ENCODE results near the gene DCST1. TPM values are rescaled to one million over a fixed set of nuclear protein-coding genes. Genes with fewer than 3 reads are reported as not detected.

DCST1 gene
- total and polyA plus RNA-seq, 2 of the 13 experiments (the other 11 are each of a cell fraction or from before 2014, with no cell fraction given): 0.04 TPM; not detected in 1

GRCh38 chr1:155080312-155081228 lies 46.9 kb downstream of the DCST1 start (continued):
- TF ChIP-seq PRPF4 (IDR thresholded peaks at IDR 0.05; ENCODE audit: low read depth, low read length, poor library complexity, severe bottlenecking) (no peak), MTA1 (CRISPR knock-in tag; IDR thresholded peaks at IDR 0.05; ENCODE audit: borderline replicate concordance) (peak; percentile 55; the same call in 1 of the 2 replicates), THAP8 (CRISPR knock-in tag; IDR thresholded peaks at IDR 0.05; ENCODE audit: borderline replicate concordance) (peak; percentile 95), LRRFIP1 (CRISPR knock-in tag; conservative IDR thresholded peaks at IDR 0.05) (no peak), HES4 (CRISPR knock-in tag; IDR thresholded peaks at IDR 0.05; ENCODE audit: borderline replicate concordance) (no peak), ZNF776 (CRISPR knock-in tag; IDR thresholded peaks at IDR 0.05) (0 out of 2 replicates have a peak, but pooled peaks have one; percentile 31), THAP9 (CRISPR knock-in tag; IDR thresholded peaks at IDR 0.05; ENCODE audit: borderline replicate concordance) (no peak), ARID5B (CRISPR knock-in tag; IDR thresholded peaks at IDR 0.05) (peak; percentile 34; the same call in 1 of the 2 replicates), ZNF382 (CRISPR knock-in tag; IDR thresholded peaks at IDR 0.05; ENCODE audit: borderline replicate concordance) (no peak), AGO2 (optimal IDR thresholded peaks at IDR 0.05; ENCODE audit: low read depth, low read length) (no peak), ZBTB2 (CRISPR knock-in tag; IDR thresholded peaks at IDR 0.05; ENCODE audit: low read depth) (no peak)
